NB4 (cell line): Measurements from ENCODE around the gene CHERP.
"Not testable (repeated sequence)": the region's sequence is repeated elsewhere in the genome, so short reads cannot be mapped to it uniquely, and the experiment has no call there.

Experiments used
- DNase-seq: peaks from one replicate; pipeline ENCODE4 v3.0.0; 2010; ENCODE audit warnings: low read depth
- H3K4me3 ChIP-seq: one replicate; pipeline ENCODE4 v1.5.1; 2011; ENCODE audit warnings: mild to moderate bottlenecking, low read depth, low read length, moderate library complexity
- CTCF ChIP-seq: IDR thresholded peaks from one replicate; pipeline ENCODE4 v1.5.1; 2012; ENCODE audit warnings: low read depth, low read length
- MAX ChIP-seq: IDR thresholded peaks from 2 replicates; pipeline ENCODE4 v1.6.1; 2011; ENCODE audit warnings: low read depth, low read length
- MYC ChIP-seq: IDR thresholded peaks from 2 replicates; pipeline ENCODE4 v1.6.1; 2011; ENCODE audit warnings: low read depth, low read length
- POLR2A ChIP-seq: IDR thresholded peaks from 2 replicates; pipeline ENCODE4 v1.6.1; 2011; ENCODE audit warnings: mild to moderate bottlenecking; ENCODE audit not compliant: insufficient read length; ENCODE audit errors: extremely low read depth

Gene CHERP

GRCh38 chr19:16497042-16497441 is 45.2 kb downstream of the CHERP start:
- H3K4me3 ChIP-seq: peak overlapping the region; percentile 77
- TF ChIP-seq POLR2A (no peak), MAX (no peak), MYC (no peak), CTCF (no peak)
- no peak for DNase-seq

DNA sequence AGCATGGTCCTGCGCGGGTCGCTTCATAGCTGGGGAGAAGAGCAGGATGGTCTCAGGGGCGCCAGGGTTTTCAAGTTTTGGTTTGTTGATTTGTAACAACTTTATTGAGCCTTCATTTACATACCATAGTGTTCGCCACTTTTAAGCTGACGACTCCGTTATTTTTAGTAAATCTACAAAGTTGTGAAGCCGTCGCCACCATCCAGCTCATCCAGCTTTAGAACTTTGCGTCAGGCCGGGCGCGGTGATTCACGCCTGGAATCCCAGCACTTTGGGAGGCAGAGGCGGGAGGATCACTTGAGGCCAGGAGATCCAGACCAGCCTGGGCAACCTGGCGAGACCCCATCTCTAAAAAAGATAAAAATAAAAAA is 45.6 kb downstream of the CHERP start:
- no peak for DNase-seq
- no peak for TF ChIP-seq POLR2A
- TF ChIP-seq CTCF: no peak
- peak overlapping the region; percentile 77 for H3K4me3 ChIP-seq

- DNase-seq: peak; percentile 98
- TF ChIP-seq MYC: peak; percentile 66; the same call in 1 of the 2 replicates
- TF ChIP-seq MAX: peak; percentile 17; the same call in 1 of the 2 replicates
- TF ChIP-seq CTCF: no peak
- TF ChIP-seq POLR2A: peak; percentile 55
- H3K4me3 ChIP-seq: peak within 1 kb of the TSS; percentile 77
Measured at GRCh38 chr19:16495982-16496612, 46.1 kb downstream of the CHERP start, which contains the start of the genes C19orf44 and CALR3. Gene C19orf44 (plus strand): TSS chr19:16496394. CDS start chr19:16500793, 4,399 bp downstream. Gene CALR3 (minus strand): TSS chr19:16496167. CDS start chr19:16496129, 38 bp downstream.

- DNase-seq: peak; percentile 60
- not testable (repeated sequence) for H3K4me3 ChIP-seq
Measured at GRCh38 chr19:16486476-16486875, 55.8 kb downstream of the CHERP start.

DNA sequence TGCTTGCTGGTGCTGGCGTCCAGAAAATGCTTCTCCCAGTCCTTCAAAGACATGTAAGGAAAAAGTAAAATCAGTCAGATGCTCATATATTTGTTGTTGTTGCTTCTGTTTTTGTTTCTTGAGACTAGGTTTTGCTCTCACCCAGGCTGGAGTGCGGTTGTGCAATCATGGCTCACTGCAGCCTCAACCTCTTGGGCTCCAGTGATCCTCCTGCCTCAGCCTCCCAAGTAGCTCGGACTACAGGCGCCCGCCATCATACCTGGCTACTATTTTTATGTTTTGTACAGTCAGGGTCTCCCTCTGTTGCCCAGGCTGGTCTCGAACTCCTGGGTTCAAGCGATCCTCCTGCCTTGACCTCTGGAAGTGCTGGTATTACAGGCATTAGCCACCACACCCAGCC is 59.5 kb downstream of the CHERP start:
- TF ChIP-seq MAX: no peak
- no peak for TF ChIP-seq POLR2A
- no peak for TF ChIP-seq CTCF
- no peak for TF ChIP-seq MYC
- no peak overlapping the region for H3K4me3 ChIP-seq
- no peak for DNase-seq

DNA sequence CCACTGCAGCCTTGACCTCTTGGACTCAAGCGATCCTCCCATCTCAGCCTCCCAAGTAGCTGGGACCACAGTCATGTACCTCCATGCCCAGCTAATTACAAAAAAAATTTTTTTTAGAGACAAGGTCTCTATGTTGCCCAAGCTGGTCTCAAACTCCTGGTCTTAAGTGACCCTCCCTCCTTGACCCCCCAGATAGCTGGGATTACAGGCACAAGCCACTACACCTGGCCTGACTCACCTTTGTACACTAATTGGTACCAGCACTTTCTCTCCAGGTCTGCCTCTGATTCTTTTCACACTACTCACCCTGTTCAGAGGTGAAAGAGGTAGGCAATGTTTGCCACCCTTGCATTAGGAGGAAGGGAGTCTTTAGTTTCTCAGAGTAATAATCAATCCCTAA is 64.9 kb downstream of the CHERP start:
- no peak overlapping the region for H3K4me3 ChIP-seq
- DNase-seq: no peak
- TF ChIP-seq MAX: no peak
- no peak for TF ChIP-seq MYC
- TF ChIP-seq POLR2A: no peak
- TF ChIP-seq CTCF: no peak
